Neutrophil (primary cell): Measurements from ENCODE around the gene ATP1A1.

Experiments used
- H3K27ac ChIP-seq: fragments of 200-600 bp; sonication (generic); 2 replicates; pipeline ENCODE4 v1.5.1; 2016; ENCODE audit warnings: mild to moderate bottlenecking, moderate library complexity
- H3K27me3 ChIP-seq: fragments of 200-600 bp; sonication (generic); 2 replicates; pipeline ENCODE4 v1.6.0; 2016; ENCODE audit warnings: mild to moderate bottlenecking
- H3K36me3 ChIP-seq: fragments of 200-600 bp; sonication (generic); 2 replicates; pipeline ENCODE4 v1.5.1; 2017
- H3K4me1 ChIP-seq, 2 experiments: fragments of 200-600 bp in 1 of 2; sonication (generic) in 1 of 2; 1 replicate in 1 of 2; 2 replicates in 1 of 2; pipeline versions ENCODE4 v1.5.1 to v1.6.1; 2013 to 2016; ENCODE audit warnings: low read depth in 1 of 2, low read length in 1 of 2, mild to moderate bottlenecking in 1 of 2, moderate library complexity in 1 of 2; ENCODE audit not compliant: control insufficient read depth in 1 of 2, insufficient read depth in 1 of 2
- H3K4me3 ChIP-seq, 2 experiments: fragments of 200-600 bp in 1 of 2; sonication (generic) in 1 of 2; 1 replicate in 1 of 2; 2 replicates in 1 of 2; pipeline ENCODE4 v1.5.1; 2013 to 2016; ENCODE audit warnings: low read depth in 1 of 2, low read length in 1 of 2, mild to moderate bottlenecking in 1 of 2, moderate library complexity in 1 of 2
- H3K9me3 ChIP-seq: fragments of 200-600 bp; sonication (generic); 2 replicates; pipeline ENCODE4 v1.5.1; 2016
- TF ChIP-seq, protein P1 (sequence below): fragments of 200-600 bp; sonication (generic); IDR thresholded peaks from 2 replicates; pipeline ENCODE4 v1.5.1; 2016; ENCODE audit warnings: antibody characterized with exemption

Gene ATP1A1

DNA sequence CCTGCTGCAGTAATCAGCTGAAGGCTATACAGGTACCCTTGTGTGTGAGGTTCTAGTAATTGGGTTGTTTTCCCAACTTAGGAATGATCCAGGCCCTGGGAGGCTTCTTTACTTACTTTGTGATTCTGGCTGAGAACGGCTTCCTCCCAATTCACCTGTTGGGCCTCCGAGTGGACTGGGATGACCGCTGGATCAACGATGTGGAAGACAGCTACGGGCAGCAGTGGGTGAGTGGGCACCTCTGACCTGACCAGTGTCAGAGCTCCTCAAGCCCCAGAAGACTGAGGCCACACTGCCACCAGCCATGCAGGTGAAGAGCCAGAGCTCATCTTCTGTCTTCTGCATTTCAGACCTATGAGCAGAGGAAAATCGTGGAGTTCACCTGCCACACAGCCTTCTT lies 27.7 kb downstream of the ATP1A1 start:
- Histone ChIP-seq H3K36me3 (peaks cover 93% of the 10 kb centered on the region), H3K4me3 (no peak overlapping the region), H3K27me3 (no peaks in the 10 kb centered on the region), H3K27ac (no peak overlapping the region), H3K9me3 (no peaks in the 10 kb centered on the region), H3K4me1 (no peaks in the 10 kb centered on the region)
- TF ChIP-seq, protein P1, sequence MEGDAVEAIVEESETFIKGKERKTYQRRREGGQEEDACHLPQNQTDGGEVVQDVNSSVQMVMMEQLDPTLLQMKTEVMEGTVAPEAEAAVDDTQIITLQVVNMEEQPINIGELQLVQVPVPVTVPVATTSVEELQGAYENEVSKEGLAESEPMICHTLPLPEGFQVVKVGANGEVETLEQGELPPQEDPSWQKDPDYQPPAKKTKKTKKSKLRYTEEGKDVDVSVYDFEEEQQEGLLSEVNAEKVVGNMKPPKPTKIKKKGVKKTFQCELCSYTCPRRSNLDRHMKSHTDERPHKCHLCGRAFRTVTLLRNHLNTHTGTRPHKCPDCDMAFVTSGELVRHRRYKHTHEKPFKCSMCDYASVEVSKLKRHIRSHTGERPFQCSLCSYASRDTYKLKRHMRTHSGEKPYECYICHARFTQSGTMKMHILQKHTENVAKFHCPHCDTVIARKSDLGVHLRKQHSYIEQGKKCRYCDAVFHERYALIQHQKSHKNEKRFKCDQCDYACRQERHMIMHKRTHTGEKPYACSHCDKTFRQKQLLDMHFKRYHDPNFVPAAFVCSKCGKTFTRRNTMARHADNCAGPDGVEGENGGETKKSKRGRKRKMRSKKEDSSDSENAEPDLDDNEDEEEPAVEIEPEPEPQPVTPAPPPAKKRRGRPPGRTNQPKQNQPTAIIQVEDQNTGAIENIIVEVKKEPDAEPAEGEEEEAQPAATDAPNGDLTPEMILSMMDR: no peak

- H3K4me1 ChIP-seq: no peaks in the 10 kb centered on the region
- no peak overlapping the region for H3K27ac ChIP-seq
- no peak overlapping the region for H3K4me3 ChIP-seq
- H3K9me3 ChIP-seq: no peaks in the 10 kb centered on the region
- H3K36me3 ChIP-seq: peaks cover 96% of the 10 kb centered on the region
- no peaks in the 10 kb centered on the region for H3K27me3 ChIP-seq
- TF ChIP-seq, protein P1: no peak
Measured at GRCh38 chr1:116401646-116402176, 28.7 kb downstream of the ATP1A1 start.

- Histone ChIP-seq H3K4me3 (no peak overlapping the region), H3K27me3 (no peaks in the 10 kb centered on the region), H3K9me3 (no peaks in the 10 kb centered on the region), H3K27ac (no peak overlapping the region), H3K4me1 (no peaks in the 10 kb centered on the region), H3K36me3 (peaks cover 95% of the 10 kb centered on the region)
- TF ChIP-seq, protein P1: no peak
Measured at GRCh38 chr1:116402333-116402732, 29.3 kb downstream of the ATP1A1 start.

GRCh38 chr1:116403496-116404136 lies 30.6 kb downstream of the ATP1A1 start:
- H3K27ac ChIP-seq: no peak overlapping the region
- TF ChIP-seq, protein P1: no peak
- no peaks in the 10 kb centered on the region for H3K9me3 ChIP-seq
- no peaks in the 10 kb centered on the region for H3K4me1 ChIP-seq
- no peaks in the 10 kb centered on the region for H3K27me3 ChIP-seq
- H3K4me3 ChIP-seq: no peak overlapping the region
- peaks cover 82% of the 10 kb centered on the region for H3K36me3 ChIP-seq

DNA sequence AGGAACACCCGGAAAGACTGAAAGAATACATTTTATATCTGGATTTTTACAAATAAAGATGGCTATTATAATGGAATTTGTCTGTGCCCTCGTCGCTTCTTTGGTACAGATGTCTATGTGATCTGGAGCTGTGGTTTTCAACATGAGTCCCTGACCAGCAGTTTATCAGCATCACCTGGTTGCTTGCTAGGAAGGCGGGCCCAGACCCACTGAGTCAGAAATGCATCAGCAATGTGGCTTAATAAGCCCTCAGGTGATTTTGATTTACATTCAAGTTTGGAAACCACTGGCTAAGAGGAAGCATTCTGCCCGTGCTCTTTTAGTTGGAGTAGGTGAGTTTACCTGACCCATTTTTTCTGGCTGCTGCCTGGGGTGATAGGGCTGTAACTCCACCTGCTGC lies 31.7 kb downstream of the ATP1A1 start:
- peaks cover 71% of the 10 kb centered on the region for H3K36me3 ChIP-seq
- H3K4me3 ChIP-seq: no peak overlapping the region
- H3K27me3 ChIP-seq: no peaks in the 10 kb centered on the region
- TF ChIP-seq, protein P1: no peak
- no peak overlapping the region for H3K27ac ChIP-seq
- no peaks in the 10 kb centered on the region for H3K4me1 ChIP-seq
- no peaks in the 10 kb centered on the region for H3K9me3 ChIP-seq
